Natural killer cell treated with Interleukin-12 subunit alpha and Interleukin-12 subunit beta and Interleukin-15 and Interleukin-18, amount 100 ng/mL, for 72 hours (primary cell): ENCODE data around the gene GLIS2. TPM values are rescaled to one million over a fixed set of nuclear protein-coding genes. Genes with fewer than 3 reads are reported as not detected.

Experiments used
- ATAC-seq, 2 donors: fragments of 150-1000 bp; cut with Tn5 transposase in 1 of 2; sonication (Bioruptor Pico), chemical (Tn5 transposase) in 1 of 2; 2 replicates each; pipeline ENCODE4 v1.10.0; 2021
- DNase-seq: peaks from one replicate; pipeline ENCODE4 v3.0.0; 2022; ENCODE audit warnings: low spot score
- H3K27ac Mint-ChIP-seq, 2 donors: 1 replicate in 1 of 2; 2 replicates in 1 of 2; pipeline ENCODE4 v1.8.0; 2022; ENCODE audit warnings: mixed read lengths in 2 of 2, mild to moderate bottlenecking in 1 of 2, moderate library complexity in 1 of 2
- H3K27me3 Mint-ChIP-seq, 2 donors: 1 replicate in 1 of 2; 2 replicates in 1 of 2; pipeline ENCODE4 v1.8.0; 2022; ENCODE audit warnings: mixed read lengths in 2 of 2
- H3K36me3 Mint-ChIP-seq: one replicate; pipeline ENCODE4 v1.8.0; 2022; ENCODE audit warnings: mixed read lengths
- H3K4me1 Mint-ChIP-seq, 2 donors: 1 replicate in 1 of 2; 2 replicates in 1 of 2; pipeline ENCODE4 v1.8.0; 2022; ENCODE audit warnings: low read depth in 2 of 2, mixed read lengths in 2 of 2, mild to moderate bottlenecking in 1 of 2
- H3K4me3 Mint-ChIP-seq: one replicate; pipeline ENCODE4 v1.8.0; 2022; ENCODE audit warnings: mixed read lengths
- H3K9me3 Mint-ChIP-seq: 2 replicates; pipeline ENCODE4 v1.8.0; 2022; ENCODE audit warnings: mixed read lengths
- total RNA-seq, 2 donors: library from RNA; stranded (reverse); gene quantifications; one replicate each; pipeline ENCODE4 v1.2.3, GENCODE V29; 2022

The GLIS2 gene
- total RNA-seq, 2 donors from 2014 or later: 0.31 to 0.43 TPM

GRCh38 chr16:4350787-4351659 lies 35.2 kb downstream of the GLIS2 start, which contains the start of gene PAM16:
Gene PAM16 (minus strand): TSS chr16:4351321. CDS start chr16:4351234, 87 bp downstream.
- Mint-ChIP-seq H3K27ac (peak within 1 kb of the TSS; percentile 80 to 84), H3K9me3 (no peaks in the 10 kb centered on the region), H3K4me1 (peaks cover 5 to 15% of the 10 kb centered on the region in 2 donors), H3K36me3 (no peaks in the 10 kb centered on the region), H3K27me3 (no peaks in the 10 kb centered on the region), H3K4me3 (peak within 1 kb of the TSS; percentile 89)
- DNase-seq: peak; percentile 98
- peak; percentile 95 to 96 for ATAC-seq

- Mint-ChIP-seq H3K27ac (peak overlapping the region in 1 of 2 donors; percentile 80), H3K9me3 (no peaks in the 10 kb centered on the region), H3K27me3 (no peaks in the 10 kb centered on the region), H3K4me1 (peaks cover 5 to 15% of the 10 kb centered on the region in 2 donors), H3K36me3 (no peaks in the 10 kb centered on the region), H3K4me3 (peak overlapping the region; percentile 89)
- DNase-seq (no peak), ATAC-seq (no peak)
These were observed 36.0 kb downstream of the GLIS2 start for GRCh38 chr16:4351880-4352279.

GRCh38 chr16:4352843-4353242 lies 37.0 kb downstream of the GLIS2 start:
- no peaks in the 10 kb centered on the region for H3K9me3 Mint-ChIP-seq
- DNase-seq: no peak
- ATAC-seq: no peak
- no peak overlapping the region for H3K4me3 Mint-ChIP-seq
- no peak overlapping the region for H3K27ac Mint-ChIP-seq
- no peaks in the 10 kb centered on the region for H3K27me3 Mint-ChIP-seq
- H3K4me1 Mint-ChIP-seq: peaks cover 5 to 11% of the 10 kb centered on the region in 2 donors
- no peaks in the 10 kb centered on the region for H3K36me3 Mint-ChIP-seq

GRCh38 chr16:4353675-4354074 lies 37.8 kb downstream of the GLIS2 start:
- no peaks in the 10 kb centered on the region for H3K9me3 Mint-ChIP-seq
- no peak for ATAC-seq
- no peak overlapping the region for H3K4me3 Mint-ChIP-seq

GRCh38 chr16:4354512-4355409 lies 38.9 kb downstream of the GLIS2 start:
- no peak overlapping the region for H3K4me3 Mint-ChIP-seq
- no peak overlapping the region for H3K27ac Mint-ChIP-seq
- no peak for DNase-seq

More at GRCh38 chr16:4353675-4354074, 37.8 kb downstream of the GLIS2 start:
- H3K36me3 Mint-ChIP-seq: no peaks in the 10 kb centered on the region
- H3K27me3 Mint-ChIP-seq: no peaks in the 10 kb centered on the region
- DNase-seq: no peak
- H3K4me1 Mint-ChIP-seq: peaks cover 5% of the 10 kb centered on the region in 2 donors
- no peak overlapping the region for H3K27ac Mint-ChIP-seq

GRCh38 chr16:4356820-4357219 lies 41.0 kb downstream of the GLIS2 start:
- H3K4me3 Mint-ChIP-seq: no peak overlapping the region

More at GRCh38 chr16:4354512-4355409, 38.9 kb downstream of the GLIS2 start:
- no peaks in the 10 kb centered on the region for H3K36me3 Mint-ChIP-seq
- ATAC-seq: no peak
- no peaks in the 10 kb centered on the region for H3K9me3 Mint-ChIP-seq
- peaks cover 5 to 9% of the 10 kb centered on the region in 2 donors for H3K4me1 Mint-ChIP-seq
- no peaks in the 10 kb centered on the region for H3K27me3 Mint-ChIP-seq

GRCh38 chr16:4358236-4358635 lies 42.4 kb downstream of the GLIS2 start:
- DNase-seq (no peak), ATAC-seq (no peak)
- peaks cover 0 to 7% of the 10 kb centered on the region in 2 donors for H3K4me1 Mint-ChIP-seq
- no peaks in the 10 kb centered on the region for H3K27me3 Mint-ChIP-seq
- no peaks in the 10 kb centered on the region for H3K9me3 Mint-ChIP-seq
- no peaks in the 10 kb centered on the region for H3K36me3 Mint-ChIP-seq
- no peak overlapping the region for H3K27ac Mint-ChIP-seq
- H3K4me3 Mint-ChIP-seq: no peak overlapping the region

More at GRCh38 chr16:4356820-4357219, 41.0 kb downstream of the GLIS2 start:
- DNase-seq: no peak
- no peak for ATAC-seq
- Mint-ChIP-seq H3K27me3 (no peaks in the 10 kb centered on the region), H3K9me3 (no peaks in the 10 kb centered on the region), H3K36me3 (no peaks in the 10 kb centered on the region), H3K4me1 (peaks cover under 1 to 7% of the 10 kb centered on the region in 2 donors), H3K27ac (no peak overlapping the region)

- peak; percentile 54 to 70 for ATAC-seq
- Mint-ChIP-seq H3K4me1 (peaks cover 0 to 7% of the 10 kb centered on the region in 2 donors), H3K27me3 (no peaks in the 10 kb centered on the region), H3K27ac (peak overlapping the region in 1 of 2 donors; percentile 65), H3K36me3 (no peaks in the 10 kb centered on the region), H3K9me3 (no peaks in the 10 kb centered on the region), H3K4me3 (no peak overlapping the region)
- peak; percentile 78 for DNase-seq
These were observed 43.1 kb downstream of the GLIS2 start for GRCh38 chr16:4358831-4359561.

GRCh38 chr16:4359914-4360313 lies 44.0 kb downstream of the GLIS2 start:
- Mint-ChIP-seq H3K27ac (no peak overlapping the region), H3K4me3 (no peak overlapping the region), H3K9me3 (no peaks in the 10 kb centered on the region), H3K4me1 (peaks cover 0 to 5% of the 10 kb centered on the region in 2 donors), H3K27me3 (no peaks in the 10 kb centered on the region), H3K36me3 (no peaks in the 10 kb centered on the region)
- ATAC-seq (no peak), DNase-seq (no peak)

- no peaks in the 10 kb centered on the region for H3K36me3 Mint-ChIP-seq
- ATAC-seq: peak in 1 of 2 donors; percentile 23
These were observed 44.7 kb downstream of the GLIS2 start for GRCh38 chr16:4360538-4361021.

GRCh38 chr16:4361033-4361943 lies 45.4 kb downstream of the GLIS2 start:
- Mint-ChIP-seq H3K36me3 (no peaks in the 10 kb centered on the region), H3K27me3 (no peaks in the 10 kb centered on the region), H3K4me3 (no peak overlapping the region), H3K4me1 (peaks cover 0 to 4% of the 10 kb centered on the region in 2 donors), H3K27ac (no peak overlapping the region), H3K9me3 (no peaks in the 10 kb centered on the region)
- ATAC-seq: no peak
- no peak for DNase-seq

More at GRCh38 chr16:4360538-4361021, 44.7 kb downstream of the GLIS2 start:
- no peak overlapping the region for H3K27ac Mint-ChIP-seq
- peaks cover 0 to 4% of the 10 kb centered on the region in 2 donors for H3K4me1 Mint-ChIP-seq
- no peaks in the 10 kb centered on the region for H3K9me3 Mint-ChIP-seq
- H3K4me3 Mint-ChIP-seq: no peak overlapping the region
- no peak for DNase-seq
- H3K27me3 Mint-ChIP-seq: no peaks in the 10 kb centered on the region

GRCh38 chr16:4361944-4362311 lies 46.1 kb downstream of the GLIS2 start:
- DNase-seq (no peak), ATAC-seq (no peak)
- Mint-ChIP-seq H3K4me1 (peaks cover 0 to 4% of the 10 kb centered on the region in 2 donors), H3K4me3 (no peak overlapping the region), H3K27ac (no peak overlapping the region), H3K36me3 (no peaks in the 10 kb centered on the region), H3K9me3 (no peaks in the 10 kb centered on the region), H3K27me3 (no peaks in the 10 kb centered on the region)
